DMS 273 (cell line): ENCODE measurements around the gene FBXL7.

Experiments used
- DNase-seq: peaks from one replicate; lab custom pipeline; 2025; ENCODE audit not compliant: unreplicated experiment; lab: John Stamatoyannopoulos, UW

The FBXL7 gene

GRCh38 chr5:15980835-15981234, 480.9 kb downstream of the FBXL7 start:
- no peak for DNase-seq

GRCh38 chr5:15983392-15983791, 483.4 kb downstream of the FBXL7 start:
- no peak for DNase-seq
